PC-9 (cell line): ENCODE results near the gene LCA5L. TPM values are rescaled to one million over a fixed set of nuclear protein-coding genes. Genes with fewer than 3 reads are reported as not detected.

Experiments used
- BruUV-seq: library from RNA; stranded (reverse); fragments of 400-500 nt; replicated peaks from 2 replicates; lab custom pipeline; 2021; lab: Mats Ljungman, UMichigan
- CTCF ChIA-PET: fragments of 300-600 bp; sonication (Branson Sonifier 250); formaldehyde crosslinking; loops from one replicate; lab custom pipeline; 2022; ENCODE audit warnings: antibody characterized with exemption; lab: Charles Lee
- POLR2A ChIA-PET: fragments of 300-600 bp; sonication (Branson Sonifier 250); formaldehyde crosslinking; loops from one replicate; lab custom pipeline; 2022; ENCODE audit warnings: antibody characterized with exemption; ENCODE audit not compliant: unreplicated experiment; lab: Charles Lee
- DNase-seq, 2 experiments: peaks; one replicate each; pipeline versions ENCODE4 v3.0.0 to v3.0.0-alpha.2; 2015 to 2022; ENCODE audit warnings: mixed read lengths in 1 of 2
- H2AFZ ChIP-seq: fragments of 200-600 bp; sonication (generic); 2 replicates; pipeline ENCODE4 v1.8.1; 2017; ENCODE audit warnings: antibody characterized with exemption
- H3F3A ChIP-seq: fragments of 200-600 bp; sonication (generic); 2 replicates; pipeline ENCODE4 v1.8.1; 2017; ENCODE audit warnings: antibody characterized with exemption, mild to moderate bottlenecking, low read depth; ENCODE audit not compliant: insufficient read depth
- H3K27ac ChIP-seq: fragments of 200-600 bp; sonication (generic); 2 replicates; pipeline ENCODE4 v1.6.1; 2016; ENCODE audit warnings: mixed run types
- H3K27me3 ChIP-seq: fragments of 200-600 bp; sonication (generic); 2 replicates; pipeline ENCODE4 v1.6.1; 2016; ENCODE audit warnings: low read depth, mixed run types; ENCODE audit not compliant: insufficient read depth
- H3K36me3 ChIP-seq: fragments of 200-600 bp; sonication (generic); 2 replicates; pipeline ENCODE4 v1.6.1; 2016; ENCODE audit warnings: low read depth, mixed run types
- H3K4me1 ChIP-seq: fragments of 200-600 bp; sonication (generic); replicated peaks from 2 replicates; pipeline ENCODE4 v1.6.1; 2016; ENCODE audit warnings: mixed run types; ENCODE audit not compliant: insufficient read depth
- H3K4me2 ChIP-seq: fragments of 200-600 bp; sonication (generic); 2 replicates; pipeline ENCODE4 v1.6.1; 2017; ENCODE audit warnings: mixed run types
- H3K4me3 ChIP-seq: fragments of 200-600 bp; sonication (generic); 2 replicates; pipeline ENCODE4 v1.6.1; 2016; ENCODE audit warnings: mixed run types
- H3K79me2 ChIP-seq: fragments of 200-600 bp; sonication (generic); 2 replicates; pipeline ENCODE4 v1.6.1; 2017; ENCODE audit warnings: low read depth, mixed run types
- H3K9me2 ChIP-seq: fragments of 200-600 bp; sonication (generic); 2 replicates; pipeline ENCODE4 v1.8.1; 2017; ENCODE audit warnings: mild to moderate bottlenecking; ENCODE audit not compliant: insufficient read depth
- H3K9me3 ChIP-seq: fragments of 200-600 bp; sonication (generic); 2 replicates; pipeline ENCODE4 v1.8.1; 2016; ENCODE audit warnings: low read depth; ENCODE audit not compliant: insufficient read depth
- H4K20me1 ChIP-seq: fragments of 200-600 bp; sonication (generic); 2 replicates; pipeline ENCODE4 v1.8.1; 2017; ENCODE audit not compliant: insufficient read depth
- CTCF ChIP-seq: fragments of 200-600 bp; sonication (generic); conservative IDR thresholded peaks from 2 replicates; pipeline ENCODE4 v1.6.1; 2017; ENCODE audit warnings: mixed run types, antibody characterized with exemption, mild to moderate bottlenecking, moderate library complexity
- EZH2 ChIP-seq: fragments of 200-600 bp; sonication (generic); IDR thresholded peaks from 2 replicates; pipeline ENCODE4 v1.8.0; 2017; ENCODE audit warnings: antibody characterized with exemption, low read depth
- intact Hi-C: fragments of 100-400 bp; cut with micrococcal nuclease; formaldehyde crosslinking; loops from one replicate; pipeline ENCODE4 v1.10.0; 2022; ENCODE audit not compliant: unreplicated experiment
- total RNA-seq: library from RNA; stranded (reverse); gene quantifications from 2 replicates; pipeline ENCODE4 v1.2.3, GENCODE V29; 2021

The LCA5L gene
- total RNA-seq, 1 experiment from 2014 or later: 2.4 TPM

GRCh38 chr21:39430954-39431353 is 14.6 kb downstream of the LCA5L start:
- CTCF ChIA-PET: interaction anchor here (0.6 kb wide), 1 partner anchor 10 kb away, joined by 3 read pairs; no protein-coding TSS in a partner anchor
- Histone ChIP-seq H3K4me1 (no peaks in the 10 kb centered on the region), H3K27ac (no peak overlapping the region), H3K36me3 (no peaks in the 10 kb centered on the region), H4K20me1 (no peaks in the 10 kb centered on the region), H3K9me3 (no peaks in the 10 kb centered on the region), H3K27me3 (no peaks in the 10 kb centered on the region), H3K9me2 (no peaks in the 10 kb centered on the region), H3K4me2 (no peak overlapping the region), H3K79me2 (no peaks in the 10 kb centered on the region), H2AFZ (no peak overlapping the region), H3K4me3 (no peak overlapping the region), H3F3A (no peaks in the 10 kb centered on the region)
- TF ChIP-seq EZH2 (no peak), CTCF (no peak)
- POLR2A ChIA-PET: interaction anchor here (0.7 kb wide), 1 partner anchor 67 kb away, joined by 9 read pairs; no protein-coding TSS in a partner anchor
- no TSS peak for BruUV-seq
- no peak for DNase-seq
- intact Hi-C loops: no loop called here

GRCh38 chr21:39430457-39430856 is 15.1 kb downstream of the LCA5L start:
- H3K4me2 ChIP-seq: no peak overlapping the region
- POLR2A ChIA-PET: no interaction called here
- H3K4me3 ChIP-seq: no peak overlapping the region
- no peaks in the 10 kb centered on the region for H4K20me1 ChIP-seq
- H3K9me2 ChIP-seq: no peaks in the 10 kb centered on the region
- no peak for TF ChIP-seq CTCF
- TF ChIP-seq EZH2: no peak
- intact Hi-C loops: no loop called here
- H3K9me3 ChIP-seq: no peaks in the 10 kb centered on the region
- DNase-seq: no peak
- H3K4me1 ChIP-seq: no peaks in the 10 kb centered on the region
- no peaks in the 10 kb centered on the region for H3F3A ChIP-seq
- no peak overlapping the region for H2AFZ ChIP-seq
- H3K27me3 ChIP-seq: no peaks in the 10 kb centered on the region
- no TSS peak for BruUV-seq
- H3K36me3 ChIP-seq: no peaks in the 10 kb centered on the region
- H3K27ac ChIP-seq: no peak overlapping the region
- CTCF ChIA-PET: interaction anchor here (0.6 kb wide), 1 partner anchor 10 kb away, joined by 3 read pairs; no protein-coding TSS in a partner anchor
- no peaks in the 10 kb centered on the region for H3K79me2 ChIP-seq

GRCh38 chr21:39430016-39430415 is 15.6 kb downstream of the LCA5L start:
- no peak for TF ChIP-seq EZH2
- TF ChIP-seq CTCF: no peak
- Histone ChIP-seq H3K27me3 (no peaks in the 10 kb centered on the region), H3K9me2 (no peaks in the 10 kb centered on the region), H3K27ac (no peak overlapping the region), H3F3A (no peaks in the 10 kb centered on the region), H3K4me3 (no peak overlapping the region), H2AFZ (no peak overlapping the region), H3K36me3 (no peaks in the 10 kb centered on the region), H4K20me1 (no peaks in the 10 kb centered on the region), H3K9me3 (no peaks in the 10 kb centered on the region), H3K4me2 (no peak overlapping the region), H3K79me2 (no peaks in the 10 kb centered on the region), H3K4me1 (no peaks in the 10 kb centered on the region)
- CTCF ChIA-PET: no interaction called here
- POLR2A ChIA-PET: no interaction called here
- intact Hi-C loops: no loop called here
- no TSS peak for BruUV-seq
- no peak for DNase-seq
